Ascending aorta (tissue), 2 donors: ENCODE results near the gene NPAS3. TPM values are rescaled to one million over a fixed set of nuclear protein-coding genes. Genes with fewer than 3 reads are reported as not detected.

Experiments used
- DNase-seq, 2 donors: peaks; one replicate each; pipeline ENCODE4 v3.0.0-alpha.2; 2019; ENCODE audit warnings: low spot score in 2 of 2
- H3K27ac ChIP-seq, 2 donors: fragments of 200-600 bp; sonication (generic); one replicate each; pipeline ENCODE4 v1.5.1; 2016 to 2017; ENCODE audit warnings: mild to moderate bottlenecking in 1 of 2
- H3K27me3 ChIP-seq: fragments of 200-600 bp; sonication (generic); one replicate; pipeline ENCODE4 v1.5.1; 2017
- H3K36me3 ChIP-seq, 2 donors: fragments of 200-600 bp; sonication (generic); one replicate each; pipeline ENCODE4 v1.5.1; 2016
- H3K4me1 ChIP-seq, 2 donors: fragments of 200-600 bp; sonication (generic); one replicate each; pipeline ENCODE4 v1.5.1; 2016 to 2017; ENCODE audit warnings: mild to moderate bottlenecking in 1 of 2
- H3K4me3 ChIP-seq, 2 donors: fragments of 200-600 bp; sonication (generic); one replicate each; pipeline ENCODE4 v1.5.1; 2016 to 2017; ENCODE audit warnings: mild to moderate bottlenecking in 1 of 2
- H3K9me3 ChIP-seq, 2 donors: fragments of 200-600 bp; sonication (generic); one replicate each; pipeline ENCODE4 v1.5.1; 2016
- CTCF ChIP-seq, 3 experiments: fragments of 200-600 bp in 2 of 3; fragments of 450-650 bp in 1 of 3; sonication (generic) in 2 of 3; IDR thresholded peaks; one replicate each; pipeline ENCODE4 v1.5.1; 2016 to 2019; ENCODE audit warnings: antibody characterized with exemption in 3 of 3, mild to moderate bottlenecking in 1 of 3, moderate library complexity in 1 of 3
- intact Hi-C: fragments of 100-400 bp; cut with DNase I; formaldehyde crosslinking; loops from one replicate; pipeline ENCODE4 v1.15.1; 2023
- total RNA-seq: library from RNA; depleted of rRNA; stranded (reverse); fragments of >200 nt; gene quantifications from one replicate; pipeline ENCODE4 v1.1.0, GENCODE V29; 2016

Gene NPAS3
- total RNA-seq, 1 donor from 2014 or later = not detected

- H3K36me3 ChIP-seq = no peaks in the 10 kb centered on the region
- no peak for DNase-seq
- no peaks in the 10 kb centered on the region for H3K4me1 ChIP-seq
- no peak overlapping the region for H3K27ac ChIP-seq
- H3K4me3 ChIP-seq = no peak overlapping the region
- intact Hi-C loops = no loop called here
- no peak for TF ChIP-seq CTCF (IDR thresholded peaks at IDR 0.05)
- H3K9me3 ChIP-seq = no peaks in the 10 kb centered on the region
- H3K27me3 ChIP-seq = no peaks in the 10 kb centered on the region
Measured at GRCh38 chr14:33737446-33737845, 798.8 kb downstream of the NPAS3 start.

GRCh38 chr14:33738029-33738428 lies 799.4 kb downstream of the NPAS3 start:
- peaks cover 0 to 3% of the 10 kb centered on the region in 2 donors for H3K9me3 ChIP-seq
- no peaks in the 10 kb centered on the region for H3K36me3 ChIP-seq
- no peaks in the 10 kb centered on the region for H3K4me1 ChIP-seq
- H3K4me3 ChIP-seq = no peak overlapping the region
- no peaks in the 10 kb centered on the region for H3K27me3 ChIP-seq
- no peak for DNase-seq
- no peak for TF ChIP-seq CTCF (IDR thresholded peaks at IDR 0.05)
- intact Hi-C loops = no loop called here
- H3K27ac ChIP-seq = no peak overlapping the region

GRCh38 chr14:33738491-33738890 lies 799.8 kb downstream of the NPAS3 start:
- H3K4me3 ChIP-seq = no peak overlapping the region
- intact Hi-C loops = no loop called here
- H3K27ac ChIP-seq = no peak overlapping the region
- no peaks in the 10 kb centered on the region for H3K36me3 ChIP-seq
- no peaks in the 10 kb centered on the region for H3K4me1 ChIP-seq
- no peaks in the 10 kb centered on the region for H3K27me3 ChIP-seq
- TF ChIP-seq CTCF (IDR thresholded peaks at IDR 0.05) = no peak
- H3K9me3 ChIP-seq = peaks cover 0 to 8% of the 10 kb centered on the region in 2 donors
- no peak for DNase-seq

- Histone ChIP-seq H3K9me3 (peaks cover 0 to 8% of the 10 kb centered on the region in 2 donors), H3K27ac (no peak overlapping the region), H3K4me1 (no peaks in the 10 kb centered on the region), H3K27me3 (no peaks in the 10 kb centered on the region), H3K4me3 (no peak overlapping the region), H3K36me3 (no peaks in the 10 kb centered on the region)
- intact Hi-C loops = no loop called here
- DNase-seq = no peak
- TF ChIP-seq CTCF (IDR thresholded peaks at IDR 0.05) = no peak
Measured at GRCh38 chr14:33740531-33740930, 801.9 kb downstream of the NPAS3 start.

- no peak overlapping the region for H3K27ac ChIP-seq
- peaks cover 0 to 8% of the 10 kb centered on the region in 2 donors for H3K9me3 ChIP-seq
- no peaks in the 10 kb centered on the region for H3K36me3 ChIP-seq
- no peak for TF ChIP-seq CTCF (IDR thresholded peaks at IDR 0.05)
- intact Hi-C loops = no loop called here
- no peak for DNase-seq
- H3K27me3 ChIP-seq = no peaks in the 10 kb centered on the region
- H3K4me1 ChIP-seq = no peaks in the 10 kb centered on the region
- no peak overlapping the region for H3K4me3 ChIP-seq
Measured at GRCh38 chr14:33742166-33742565, 803.5 kb downstream of the NPAS3 start.

- Histone ChIP-seq H3K27me3 (no peaks in the 10 kb centered on the region), H3K36me3 (no peaks in the 10 kb centered on the region), H3K27ac (no peak overlapping the region), H3K9me3 (peaks cover 0 to 8% of the 10 kb centered on the region in 2 donors), H3K4me1 (no peaks in the 10 kb centered on the region), H3K4me3 (no peak overlapping the region)
- DNase-seq = no peak
- intact Hi-C loops = no loop called here
- TF ChIP-seq CTCF (IDR thresholded peaks at IDR 0.05) = no peak
Measured at GRCh38 chr14:33745163-33745562, 806.5 kb downstream of the NPAS3 start.
